Stimulated activated CD4-positive, alpha-beta T cell treated with anti-CD3 and anti-CD28 coated beads, TNF-alpha, amount 100 ng/mL, for 1 hour (primary cell): ENCODE results near the gene STAT4.

ENCODE experiments used
- DNase-seq, 3 donors: peaks; one replicate each; pipeline ENCODE4 v3.0.0-alpha.2; 2020; ENCODE audit warnings: low read depth in 3 of 3, low spot score in 1 of 3

STAT4 gene

DNA sequence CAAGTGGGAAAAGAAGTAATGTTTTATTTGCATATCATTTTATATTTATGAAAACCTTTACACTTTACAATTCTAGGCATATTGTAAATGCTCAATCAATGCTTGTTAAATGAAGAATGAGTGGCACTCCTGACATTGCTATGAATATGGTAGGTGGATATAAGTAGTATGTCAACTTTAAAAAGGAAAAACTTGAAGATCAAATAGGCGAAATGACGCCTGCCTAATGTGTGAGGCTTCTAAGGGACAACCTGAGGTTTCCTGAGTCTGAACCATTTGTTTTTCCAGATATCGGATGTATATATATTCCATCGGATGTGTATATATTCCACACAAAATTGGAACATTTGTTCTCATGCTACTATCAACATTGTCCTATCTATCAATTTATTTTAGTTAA lies 1.4 kb downstream of the STAT4 start:
- DNase-seq = no peak

DNA sequence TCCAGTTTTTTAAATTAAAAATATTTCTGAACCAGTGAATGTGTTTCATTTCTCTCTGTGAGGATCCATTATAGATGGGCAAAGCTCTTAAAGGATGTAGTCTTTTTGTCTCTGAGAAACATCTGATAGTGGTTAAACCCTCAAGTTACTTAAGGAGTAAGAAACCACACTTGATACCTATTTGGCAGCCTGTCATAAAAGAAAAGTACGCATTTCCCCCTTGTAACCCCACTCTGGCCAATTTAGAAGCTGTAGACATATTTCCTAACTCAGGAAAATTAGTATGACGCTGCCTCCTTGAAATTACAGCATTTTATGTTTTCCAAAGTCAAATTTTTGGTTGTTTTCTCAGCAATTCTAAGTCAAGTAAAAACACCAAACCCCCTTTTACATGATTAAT lies 2.0 kb downstream of the STAT4 start:
- no peak for DNase-seq

- DNase-seq = no peak
Measured at GRCh38 chr2:191148281-191148680, 2.5 kb downstream of the STAT4 start.

DNA sequence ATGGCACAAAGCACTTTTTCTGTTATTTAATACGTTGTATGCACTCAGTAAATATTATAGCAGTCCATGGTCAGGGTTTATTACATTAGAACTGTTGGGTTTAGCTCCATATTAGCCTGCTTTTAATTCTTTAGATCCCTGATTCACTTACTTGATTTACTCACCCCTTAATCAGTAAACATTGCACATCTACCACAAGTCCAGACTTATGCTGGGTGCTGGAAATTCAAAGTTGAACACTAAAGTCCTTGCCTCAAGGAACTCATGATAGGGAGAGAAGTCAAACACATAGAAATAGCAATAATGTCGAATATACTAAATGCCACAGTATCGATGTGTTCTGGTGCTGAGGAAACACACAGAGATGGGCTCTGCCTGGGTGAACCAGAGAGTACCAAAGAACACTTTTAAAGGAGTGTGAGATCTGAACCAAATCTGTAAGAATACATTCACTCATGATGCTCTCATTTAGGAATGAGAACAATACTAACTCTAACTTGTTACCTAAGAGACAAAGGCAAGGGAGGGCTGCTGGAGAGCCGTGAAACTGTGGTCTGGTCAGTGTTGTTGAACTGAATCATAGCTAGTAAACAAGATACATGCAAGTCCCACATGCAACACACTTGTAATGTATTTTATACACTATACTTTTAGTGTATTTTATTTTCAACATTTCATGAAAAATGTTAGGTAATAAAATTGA lies 4.9 kb downstream of the STAT4 start:
- DNase-seq = no peak

DNA sequence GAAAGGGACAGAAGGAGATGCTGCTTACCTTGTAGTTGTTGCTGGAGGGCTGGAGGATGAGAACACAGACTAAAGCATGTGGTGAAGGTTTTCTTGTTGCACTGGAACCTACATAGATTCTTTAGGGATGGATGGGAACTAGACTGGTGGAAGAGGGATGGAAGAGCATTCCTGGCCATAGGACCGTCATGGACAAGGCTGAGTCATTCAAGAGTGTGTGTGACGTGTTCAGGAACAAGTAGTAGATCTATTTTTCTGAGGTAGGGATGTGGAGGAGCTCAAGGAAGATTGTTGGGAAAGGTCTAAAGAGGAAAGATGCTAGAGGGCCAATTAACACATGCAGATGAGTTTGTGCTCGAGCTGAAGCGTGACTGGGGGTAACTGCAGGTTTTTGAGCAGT lies 6.6 kb downstream of the STAT4 start:
- DNase-seq = no peak

- DNase-seq = no peak
Measured at GRCh38 chr2:191143791-191144190, 7.0 kb downstream of the STAT4 start.

- no peak for DNase-seq
Measured at GRCh38 chr2:191128911-191129304, 21.9 kb downstream of the STAT4 start.

DNA sequence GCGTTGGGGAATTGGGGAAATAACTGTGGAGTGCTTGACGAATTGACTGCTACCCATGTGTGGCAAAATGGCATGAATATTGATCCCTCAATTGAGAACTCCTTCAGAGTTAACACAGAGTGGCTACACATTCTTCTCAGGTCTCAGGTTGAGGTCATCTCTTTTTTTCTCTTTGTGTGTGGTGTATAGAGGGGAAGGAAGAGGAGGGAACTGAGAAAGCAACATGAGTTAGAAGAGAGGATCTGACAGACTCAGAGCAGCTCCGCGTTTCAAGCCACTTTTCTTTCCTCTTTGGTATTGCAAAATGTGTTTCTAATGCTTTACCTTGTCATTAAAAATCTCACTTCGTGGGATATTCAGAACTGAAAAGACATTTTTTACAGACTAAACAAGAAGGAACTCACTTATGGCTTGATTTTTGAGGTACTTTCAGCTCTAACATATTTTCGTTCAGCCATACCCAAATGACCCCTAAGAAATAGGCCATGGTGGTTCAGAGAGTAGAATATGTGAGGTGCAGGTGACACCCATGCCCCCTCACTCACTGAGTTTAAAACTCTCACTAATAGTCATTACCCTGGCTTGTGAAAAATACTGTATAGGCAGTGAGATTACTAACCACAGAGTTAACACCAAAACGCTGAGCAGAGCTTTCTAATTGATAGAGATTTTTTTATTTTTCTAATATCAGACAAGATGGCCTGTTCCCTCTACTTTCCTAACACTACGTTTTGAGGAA lies 22.5 kb downstream of the STAT4 start:
- no peak for DNase-seq

- DNase-seq = no peak
Measured at GRCh38 chr2:191127235-191127634, 23.6 kb downstream of the STAT4 start.

DNA sequence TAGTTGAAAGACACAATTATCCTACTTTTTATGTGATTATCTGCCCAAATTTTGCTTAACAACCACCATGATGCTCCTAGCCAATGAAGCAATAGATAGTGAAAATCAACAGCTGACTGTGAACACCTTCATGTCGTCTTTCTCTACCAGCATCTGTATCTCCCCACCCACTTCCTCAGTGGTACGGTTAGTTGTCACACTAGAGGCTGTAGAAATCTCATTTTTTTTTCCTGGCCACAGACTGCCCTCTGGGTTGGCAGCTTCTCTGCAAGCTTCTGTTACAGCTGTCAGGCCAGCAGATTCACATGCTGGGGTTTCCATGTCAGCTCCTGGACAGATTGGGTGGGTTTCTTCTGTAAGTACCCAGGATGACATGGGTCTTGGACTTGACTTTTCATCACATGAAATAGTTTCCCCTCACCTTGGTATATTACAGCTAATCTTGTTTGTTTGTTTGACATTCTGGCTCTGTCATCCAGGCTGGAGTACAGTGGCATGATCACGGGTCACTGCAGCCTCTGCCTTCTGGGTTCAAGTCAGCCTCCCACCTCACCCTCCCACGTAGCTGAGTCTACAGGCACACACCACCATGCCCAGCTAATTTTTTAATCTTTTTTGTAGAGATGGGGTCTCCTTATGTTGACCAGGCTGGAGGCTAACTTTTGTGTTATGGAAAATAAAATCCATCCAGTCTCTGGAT lies 24.3 kb downstream of the STAT4 start:
- DNase-seq = no peak

DNA sequence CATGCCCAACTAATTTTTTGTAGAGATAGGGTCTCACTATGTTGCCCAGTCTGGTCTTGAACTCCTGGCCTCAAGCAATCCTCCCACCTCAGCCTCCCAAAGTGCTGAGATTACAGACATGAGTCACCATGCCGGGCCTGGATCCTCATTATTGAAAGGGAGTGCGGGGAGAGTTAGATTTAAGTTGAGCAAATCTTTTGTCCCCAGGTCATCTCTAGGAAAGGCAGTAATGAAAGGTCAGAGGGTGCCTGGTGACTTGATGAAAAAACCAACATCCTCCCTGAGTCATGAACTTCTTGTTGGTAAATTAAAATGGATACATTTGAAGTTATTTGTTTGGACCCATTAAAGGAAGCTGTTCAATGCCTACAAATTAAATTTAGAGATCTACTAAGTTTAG lies 25.1 kb downstream of the STAT4 start:
- no peak for DNase-seq

DNA sequence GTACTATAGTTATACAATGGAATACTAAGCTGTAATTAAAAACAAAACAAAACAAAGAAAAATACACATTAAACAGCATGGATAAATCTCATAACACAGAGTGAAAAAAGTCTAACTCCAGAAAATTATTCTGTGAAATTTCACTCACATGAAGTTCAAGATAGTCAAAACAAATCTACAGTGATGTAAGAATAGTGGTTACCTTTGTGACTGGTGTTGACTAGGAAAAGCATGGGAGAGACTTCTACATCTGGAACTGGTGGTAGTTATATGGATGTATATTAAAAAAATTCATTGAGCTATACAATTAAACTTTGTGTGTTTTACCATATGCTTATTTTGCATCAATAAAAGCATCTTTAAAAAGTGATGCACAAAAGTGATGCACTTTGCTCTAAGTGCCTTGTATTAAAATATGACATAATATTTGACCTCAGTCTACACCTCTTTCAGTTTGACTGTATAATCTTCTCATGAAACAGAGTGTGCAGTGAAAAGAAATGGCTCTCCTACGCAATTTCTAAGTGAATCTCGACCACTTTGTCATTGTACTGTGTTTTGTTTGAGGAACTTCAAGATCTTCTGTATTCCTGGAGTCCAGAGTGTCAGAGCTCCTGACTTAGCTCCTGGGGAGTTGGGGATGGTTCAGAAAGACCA lies 28.0 kb downstream of the STAT4 start:
- no peak for DNase-seq

DNA sequence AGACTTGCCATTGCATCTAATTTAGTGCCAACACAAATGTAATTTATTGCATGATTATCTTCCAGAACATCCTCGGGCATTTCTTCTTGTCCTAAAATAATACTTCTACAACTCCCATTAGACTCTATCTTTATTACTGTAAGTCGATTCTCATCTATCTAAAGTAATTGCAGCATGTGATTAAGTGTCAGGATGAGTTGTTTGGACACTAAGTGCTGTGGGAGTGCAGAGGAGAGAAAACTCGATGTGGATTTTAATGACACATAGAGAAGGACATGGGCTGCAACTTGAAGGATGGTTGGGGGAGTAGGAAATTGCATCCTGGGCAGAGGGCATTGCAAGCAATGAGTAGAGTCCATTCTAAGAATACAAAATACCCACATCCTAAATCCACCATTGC lies 33.5 kb downstream of the STAT4 start:
- DNase-seq = no peak

DNA sequence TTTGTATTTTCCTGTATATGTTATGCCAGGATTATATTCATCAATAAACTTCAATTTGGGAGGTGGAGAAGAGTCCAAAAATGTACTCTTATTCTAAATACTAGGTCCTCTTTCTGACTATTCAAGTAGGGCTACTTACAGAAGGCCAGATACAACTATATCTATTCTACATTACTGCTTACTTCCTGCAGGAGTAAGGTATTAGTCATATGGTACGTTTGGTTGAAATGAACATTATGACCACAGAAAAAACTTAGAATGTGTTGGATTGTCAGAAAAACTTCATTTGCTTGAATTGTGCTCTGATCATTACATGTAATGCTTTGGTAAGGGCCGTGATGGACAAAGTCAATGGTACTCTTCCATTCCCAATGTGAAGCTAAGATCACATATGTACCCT lies 35.0 kb downstream of the STAT4 start:
- DNase-seq = no peak

DNA sequence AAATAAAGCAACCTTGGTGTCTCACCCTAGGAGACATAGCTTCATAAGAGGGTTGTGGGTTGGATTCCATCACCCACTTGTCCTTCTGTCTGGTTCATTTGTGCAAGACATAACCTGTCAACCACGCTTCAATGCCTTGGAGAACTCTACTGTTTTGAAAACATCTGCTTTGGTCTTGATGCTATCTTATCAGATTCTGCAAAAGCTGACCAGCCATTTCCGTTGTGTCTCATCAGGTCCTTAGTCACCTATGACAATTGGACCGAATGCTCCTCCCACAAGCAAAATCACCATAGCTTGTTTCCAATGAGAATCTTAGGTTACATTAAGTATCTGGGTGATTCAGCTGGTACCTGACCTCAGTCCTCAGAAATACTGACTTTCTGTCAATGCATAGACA lies 35.4 kb downstream of the STAT4 start:
- DNase-seq = peak in 2 of 3 donors; percentile 16 to 25

GRCh38 chr2:191114403-191114886 lies 36.3 kb downstream of the STAT4 start:
- DNase-seq = no peak

DNA sequence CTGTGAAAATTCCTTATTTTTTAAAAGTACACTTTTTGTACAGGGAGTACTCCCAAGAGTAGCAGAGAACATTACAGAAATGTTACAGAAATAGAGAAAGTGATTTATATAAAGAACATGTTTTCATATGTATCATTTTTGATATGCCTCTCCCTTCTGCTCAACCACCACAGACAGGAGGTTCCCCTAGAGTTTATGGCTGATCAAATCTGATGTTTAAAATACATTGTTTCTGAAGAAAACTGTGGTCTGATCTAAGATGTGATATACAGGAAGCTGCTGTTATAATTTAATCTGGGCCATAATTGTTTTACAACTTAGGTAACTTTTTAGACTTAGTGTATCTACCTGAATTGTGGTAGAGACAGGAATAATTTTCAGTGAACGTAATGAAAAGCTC lies 37.0 kb downstream of the STAT4 start:
- DNase-seq = no peak

- no peak for DNase-seq
Measured at GRCh38 chr2:191112448-191112901, 38.3 kb downstream of the STAT4 start.

- no peak for DNase-seq
Measured at GRCh38 chr2:191109888-191110287, 40.9 kb downstream of the STAT4 start.

- no peak for DNase-seq
Measured at GRCh38 chr2:191108331-191108730, 42.5 kb downstream of the STAT4 start.

DNA sequence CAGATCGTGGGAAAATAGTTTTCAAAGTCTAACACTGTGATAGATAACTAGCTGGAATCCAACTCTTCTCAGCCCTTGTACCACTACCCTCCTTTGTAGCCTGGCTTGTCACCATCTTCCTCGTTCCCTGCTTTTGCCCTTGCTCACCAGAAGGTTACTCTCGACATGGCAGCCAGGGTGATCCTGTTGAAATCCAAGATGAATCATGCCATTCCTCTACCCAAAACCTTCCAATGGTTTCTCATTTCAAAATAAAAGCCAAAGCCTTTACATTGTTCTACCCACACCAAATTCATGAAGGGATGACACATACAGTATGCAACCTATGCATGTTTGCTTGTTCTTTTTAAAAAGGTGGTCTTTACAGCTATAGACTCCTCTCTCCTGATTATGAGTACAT lies 45.7 kb downstream of the STAT4 start:
- DNase-seq = no peak

GRCh38 chr2:191103774-191104173 lies 47.0 kb downstream of the STAT4 start:
- no peak for DNase-seq
